ENCODE results near the gene BRMS1L.

The BRMS1L gene

GRCh38 chr14:35897616-35898111, 71.5 kb downstream of the BRMS1L start:
- Histone ChIP-seq H2AFZ (ENCODE audit: low read depth, low read length) (no peak overlapping the region), H3K9me3 (ENCODE audit: low read length) (no peaks in the 10 kb centered on the region), H3K27me3 (ENCODE audit: insufficient read depth, low read length) (no peaks in the 10 kb centered on the region), H3K4me1 (ENCODE audit: insufficient read depth, low read length) (no peaks in the 10 kb centered on the region), H3K36me3 (ENCODE audit: insufficient read depth, low read length) (no peaks in the 10 kb centered on the region), H3K4me3 (ENCODE audit: low read length) (no peak overlapping the region)

DNA sequence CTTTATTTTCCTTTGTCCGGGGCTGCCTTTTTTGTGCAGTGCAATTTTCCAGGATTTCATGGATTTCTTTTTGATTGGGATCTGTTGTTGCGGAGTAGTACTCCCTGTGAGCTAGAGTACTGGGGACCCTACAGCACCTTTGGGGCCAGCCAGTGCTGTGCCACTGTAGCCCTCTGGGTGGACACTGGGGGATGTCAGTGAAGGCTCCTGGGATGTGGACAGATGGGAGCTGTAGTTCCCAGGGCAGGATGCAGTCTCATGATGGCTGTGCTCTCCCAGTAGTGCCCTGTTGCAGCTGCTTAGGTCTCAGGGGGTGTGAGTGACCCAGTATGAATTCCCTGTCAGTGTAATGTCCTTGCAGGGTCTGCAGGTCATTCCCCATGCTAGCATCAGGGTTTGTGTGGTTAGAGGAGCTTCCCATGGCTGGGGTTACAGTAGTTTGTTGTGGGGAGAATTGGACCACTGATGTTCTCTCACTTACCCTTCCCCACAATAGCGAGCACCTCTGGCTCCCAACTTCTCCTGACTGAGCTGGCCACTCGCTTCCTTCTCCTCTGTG, 72.2 kb downstream of the BRMS1L start:
- H3K36me3 ChIP-seq (ENCODE audit: insufficient read depth, low read length) = no peaks in the 10 kb centered on the region
- H3K27me3 ChIP-seq (ENCODE audit: insufficient read depth, low read length) = no peaks in the 10 kb centered on the region
- no peak overlapping the region for H3K4me3 ChIP-seq (ENCODE audit: low read length)
- H2AFZ ChIP-seq (ENCODE audit: low read depth, low read length) = no peak overlapping the region
- H3K4me1 ChIP-seq (ENCODE audit: insufficient read depth, low read length) = no peaks in the 10 kb centered on the region
- no peaks in the 10 kb centered on the region for H3K9me3 ChIP-seq (ENCODE audit: low read length)

- Histone ChIP-seq H3K27me3 (ENCODE audit: insufficient read depth, low read length) (peaks cover 7% of the 10 kb centered on the region), H3K9me3 (ENCODE audit: low read length) (no peaks in the 10 kb centered on the region), H3K4me1 (ENCODE audit: insufficient read depth, low read length) (no peaks in the 10 kb centered on the region), H3K4me3 (ENCODE audit: low read length) (no peak overlapping the region), H2AFZ (ENCODE audit: low read depth, low read length) (no peak overlapping the region), H3K36me3 (ENCODE audit: insufficient read depth, low read length) (no peaks in the 10 kb centered on the region)
Observed at GRCh38 chr14:35900741-35901140, 74.6 kb downstream of the BRMS1L start.

GRCh38 chr14:35909665-35910064, 83.5 kb downstream of the BRMS1L start:
- peaks cover 3% of the 10 kb centered on the region for H3K27me3 ChIP-seq (ENCODE audit: insufficient read depth, low read length)

DNA sequence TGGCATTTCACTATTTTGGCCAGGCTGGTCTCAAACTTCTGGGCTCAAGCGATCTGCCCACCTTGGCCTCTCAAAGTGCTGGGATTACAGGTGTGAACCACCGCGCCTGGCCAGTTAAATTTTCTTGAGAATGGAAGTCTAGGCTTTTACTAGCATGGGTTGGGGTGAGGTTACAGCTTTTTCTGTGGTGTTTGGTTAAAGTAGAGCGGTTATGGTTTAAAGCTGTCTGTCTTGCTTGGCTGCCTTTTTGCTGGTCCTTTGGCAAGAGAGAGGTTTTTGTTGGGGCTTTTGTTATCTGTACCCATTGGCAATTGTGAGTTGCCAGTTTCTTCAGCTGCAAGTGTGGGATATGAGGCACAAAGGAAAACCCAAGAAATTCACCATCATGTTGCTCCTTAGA, 84.1 kb downstream of the BRMS1L start:
- Histone ChIP-seq H3K4me3 (ENCODE audit: low read length) (no peak overlapping the region), H3K9me3 (ENCODE audit: low read length) (no peaks in the 10 kb centered on the region), H3K27me3 (ENCODE audit: insufficient read depth, low read length) (no peaks in the 10 kb centered on the region), H2AFZ (ENCODE audit: low read depth, low read length) (no peak overlapping the region), H3K4me1 (ENCODE audit: insufficient read depth, low read length) (no peaks in the 10 kb centered on the region), H3K36me3 (ENCODE audit: insufficient read depth, low read length) (no peaks in the 10 kb centered on the region)

More at GRCh38 chr14:35909665-35910064, 83.5 kb downstream of the BRMS1L start:
- H3K4me1 ChIP-seq (ENCODE audit: insufficient read depth, low read length) = no peaks in the 10 kb centered on the region
- no peak overlapping the region for H3K4me3 ChIP-seq (ENCODE audit: low read length)
- H3K36me3 ChIP-seq (ENCODE audit: insufficient read depth, low read length) = no peaks in the 10 kb centered on the region
- H2AFZ ChIP-seq (ENCODE audit: low read depth, low read length) = no peak overlapping the region
- H3K9me3 ChIP-seq (ENCODE audit: low read length) = no peaks in the 10 kb centered on the region

DNA sequence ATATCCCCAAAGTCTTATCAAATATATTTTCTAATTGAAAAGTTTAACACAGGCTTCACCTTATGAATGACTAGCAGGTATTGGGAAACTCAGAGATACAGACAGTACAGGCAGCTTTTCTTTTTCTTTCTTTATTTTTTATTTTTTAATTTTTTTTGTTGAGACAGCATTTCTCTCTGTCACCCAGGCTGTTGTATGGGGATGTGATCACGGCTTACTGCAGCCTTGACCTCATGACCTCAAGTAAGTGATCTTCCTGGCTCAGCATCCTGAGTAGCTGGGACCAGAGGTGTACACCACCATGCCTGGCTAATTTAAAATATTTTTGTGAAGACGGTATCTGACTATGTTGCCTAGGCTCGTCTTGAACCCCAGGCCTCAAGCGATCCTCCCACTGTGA, 85.0 kb downstream of the BRMS1L start:
- Histone ChIP-seq H2AFZ (ENCODE audit: low read depth, low read length) (no peak overlapping the region), H3K27me3 (ENCODE audit: insufficient read depth, low read length) (no peaks in the 10 kb centered on the region), H3K36me3 (ENCODE audit: insufficient read depth, low read length) (no peaks in the 10 kb centered on the region), H3K4me3 (ENCODE audit: low read length) (no peak overlapping the region), H3K9me3 (ENCODE audit: low read length) (no peaks in the 10 kb centered on the region), H3K4me1 (ENCODE audit: insufficient read depth, low read length) (no peaks in the 10 kb centered on the region)

GRCh38 chr14:35915185-35915584, 89.0 kb downstream of the BRMS1L start:
- Histone ChIP-seq H3K27me3 (ENCODE audit: insufficient read depth, low read length) (peaks cover 2% of the 10 kb centered on the region), H3K4me3 (ENCODE audit: low read length) (no peak overlapping the region), H3K9me3 (ENCODE audit: low read length) (no peaks in the 10 kb centered on the region), H3K4me1 (ENCODE audit: insufficient read depth, low read length) (no peaks in the 10 kb centered on the region), H2AFZ (ENCODE audit: low read depth, low read length) (no peak overlapping the region), H3K36me3 (ENCODE audit: insufficient read depth, low read length) (no peaks in the 10 kb centered on the region)

- Histone ChIP-seq H3K9me3 (ENCODE audit: low read length) (no peaks in the 10 kb centered on the region), H3K4me1 (ENCODE audit: insufficient read depth, low read length) (no peaks in the 10 kb centered on the region), H3K36me3 (ENCODE audit: insufficient read depth, low read length) (no peaks in the 10 kb centered on the region), H2AFZ (ENCODE audit: low read depth, low read length) (no peak overlapping the region), H3K4me3 (ENCODE audit: low read length) (no peak overlapping the region), H3K27me3 (ENCODE audit: insufficient read depth, low read length) (peaks cover 2% of the 10 kb centered on the region)
Observed at GRCh38 chr14:35915775-35916174, 89.6 kb downstream of the BRMS1L start.
